ENCODE data around the gene SOX13. TPM values are rescaled to one million over a fixed set of nuclear protein-coding genes. Genes with fewer than 3 reads are reported as not detected.

Gene SOX13
- total RNA-seq, 1 donor = 3.3 TPM

- no peak for DNase-seq (ENCODE audit: low read depth)
- H3K4me3 ChIP-seq (ENCODE audit: low read depth, low read length) = no peak overlapping the region
- no peak for TF ChIP-seq CTCF (IDR thresholded peaks at IDR 0.05; ENCODE audit: insufficient read depth, low read length)
Observed at GRCh38 chr1:204139088-204139487, 66.2 kb downstream of the SOX13 start.

GRCh38 chr1:204139952-204140351, 67.0 kb downstream of the SOX13 start:
- TF ChIP-seq CTCF (IDR thresholded peaks at IDR 0.05; ENCODE audit: insufficient read depth, low read length) = no peak
- no peak overlapping the region for H3K4me3 ChIP-seq (ENCODE audit: low read depth, low read length)
- no peak for DNase-seq (ENCODE audit: low read depth)

GRCh38 chr1:204141131-204141530, 68.2 kb downstream of the SOX13 start:
- TF ChIP-seq CTCF (IDR thresholded peaks at IDR 0.05; ENCODE audit: insufficient read depth, low read length) = no peak
- DNase-seq (ENCODE audit: low read depth) = no peak
- no peak overlapping the region for H3K4me3 ChIP-seq (ENCODE audit: low read depth, low read length)

DNA sequence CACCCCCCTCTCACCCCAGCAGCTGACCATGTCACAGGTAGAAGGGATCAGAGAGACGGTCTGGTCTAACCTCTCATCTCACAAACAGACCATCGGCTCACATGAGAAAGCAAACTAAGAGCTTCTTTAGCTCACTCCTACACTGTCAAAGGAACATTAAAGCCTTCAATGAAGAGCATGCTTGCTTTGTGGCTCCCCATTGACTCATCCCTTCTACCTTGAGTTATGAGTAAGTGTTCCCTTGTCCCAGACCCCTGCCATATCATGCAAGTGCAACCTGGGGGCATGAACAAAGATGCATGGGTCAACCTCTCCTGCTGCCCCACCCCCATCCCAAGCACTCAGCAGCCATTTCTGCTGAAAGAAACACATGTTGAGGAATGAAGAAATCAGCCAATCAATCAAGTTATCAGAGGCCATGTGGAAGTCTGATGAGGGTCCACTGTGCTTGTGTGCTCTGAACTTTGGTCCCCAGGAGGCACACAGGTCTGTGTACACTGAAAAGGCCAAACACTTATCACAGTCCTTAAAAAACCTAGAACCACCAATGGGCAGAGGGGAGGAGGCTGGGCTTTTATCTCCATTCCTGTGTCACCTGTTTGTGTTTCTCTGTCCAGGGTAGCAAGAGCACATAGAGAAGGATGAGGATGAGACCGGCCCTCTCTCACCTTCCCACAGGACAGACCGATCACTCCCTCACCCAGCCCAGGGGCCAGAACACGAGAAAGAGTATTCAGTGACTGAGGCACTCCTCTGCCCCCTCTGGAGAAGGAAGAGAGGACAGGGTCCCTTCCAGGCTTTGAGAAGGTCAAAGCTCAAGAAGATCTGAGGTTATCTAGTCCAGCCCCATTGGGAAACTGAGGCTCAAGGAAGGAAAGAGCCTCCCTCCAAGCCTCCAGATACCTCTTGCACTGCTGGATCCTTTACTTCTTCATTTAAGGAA, 69.4 kb downstream of the SOX13 start:
- no peak for TF ChIP-seq CTCF (IDR thresholded peaks at IDR 0.05; ENCODE audit: insufficient read depth, low read length)
- no peak for DNase-seq (ENCODE audit: low read depth)
- no peak overlapping the region for H3K4me3 ChIP-seq (ENCODE audit: low read depth, low read length)

DNA sequence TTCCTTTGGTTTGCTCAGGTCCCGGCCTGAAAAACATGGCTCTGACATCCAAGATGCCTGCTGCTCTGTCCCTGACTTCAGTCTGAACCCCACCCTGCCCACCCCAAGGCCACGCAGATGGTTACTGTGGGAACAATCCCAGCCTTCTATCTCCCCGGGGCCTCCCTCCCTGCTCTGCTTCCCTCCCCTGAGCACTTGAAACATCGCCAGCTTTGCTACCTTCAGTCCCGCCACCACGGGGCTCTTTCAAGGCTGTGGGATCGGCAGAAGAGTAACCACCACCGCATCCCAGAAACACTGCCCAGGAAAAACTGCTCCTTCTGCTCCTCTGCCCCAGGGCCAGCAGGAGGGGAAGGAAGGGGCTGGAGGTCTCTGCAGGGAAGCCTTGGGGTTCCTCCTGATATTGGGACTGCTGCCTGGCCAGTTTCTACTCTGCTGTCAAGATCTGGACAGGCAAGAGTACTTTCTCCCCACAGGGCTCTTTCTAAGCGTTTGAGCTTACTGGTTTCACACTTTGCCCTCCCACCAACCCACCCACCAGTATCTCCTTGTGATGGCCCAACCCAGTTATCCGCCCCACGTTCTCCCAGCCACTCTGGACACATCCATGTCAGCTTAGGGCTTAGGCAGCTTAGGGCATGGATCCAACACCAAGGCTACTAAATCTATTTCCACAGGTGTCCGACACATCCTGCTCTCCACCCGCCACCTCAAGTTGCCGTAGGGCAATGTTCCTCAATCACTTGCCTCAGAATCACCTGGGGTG, 70.5 kb downstream of the SOX13 start:
- TF ChIP-seq CTCF (IDR thresholded peaks at IDR 0.05; ENCODE audit: insufficient read depth, low read length) = no peak
- no peak for DNase-seq (ENCODE audit: low read depth)
- H3K4me3 ChIP-seq (ENCODE audit: low read depth, low read length) = no peak overlapping the region

DNA sequence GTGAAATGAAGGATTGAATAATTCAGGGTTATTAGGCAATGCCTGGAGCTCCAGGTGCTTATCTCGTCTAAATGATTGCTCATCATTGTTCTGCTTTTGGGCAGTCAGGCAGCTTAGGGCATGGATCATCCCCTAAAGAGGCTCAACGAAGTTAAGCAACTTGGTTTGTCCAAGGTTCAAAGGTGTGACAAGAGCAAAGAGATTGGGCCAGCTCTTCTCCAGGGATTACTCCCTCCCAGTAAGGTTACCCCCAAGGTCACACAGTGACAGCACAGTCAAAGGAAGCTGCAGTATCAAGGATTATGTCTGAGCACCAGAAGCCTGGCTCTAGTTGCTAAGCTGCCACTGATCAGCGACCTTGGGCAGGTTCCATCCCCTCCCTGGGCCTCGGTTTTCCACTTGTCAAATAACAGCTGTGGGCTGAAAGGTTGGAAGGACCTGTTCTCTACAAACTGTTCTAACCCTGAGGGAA, 72.2 kb downstream of the SOX13 start:
- TF ChIP-seq CTCF (IDR thresholded peaks at IDR 0.05; ENCODE audit: insufficient read depth, low read length) = no peak
- no peak overlapping the region for H3K4me3 ChIP-seq (ENCODE audit: low read depth, low read length)
- DNase-seq (ENCODE audit: low read depth) = no peak
